ENCODE results near the gene ADAP1. TPM values are rescaled to one million over a fixed set of nuclear protein-coding genes. Genes with fewer than 3 reads are reported as not detected.

Gene ADAP1
- total and polyA plus RNA-seq, 2 of the 8 experiments (the other 6 are each of a cell fraction or from before 2014, with no cell fraction given), result 5.8 to 6.1 TPM

GRCh38 chr7:924541-925231 is 29.8 kb downstream of the ADAP1 start:
- CTCF ChIA-PET (ENCODE audit: partially characterized antibody), result no interaction called here
- no peak for FAIRE-seq

More at GRCh38 chr7:924541-925231, 29.8 kb downstream of the ADAP1 start:
- no peak overlapping the region for H3K9ac ChIP-seq (replicated peaks in 1 of 4; ENCODE audit: extremely low read depth in 1 of 4, low read depth in 3 of 4, low read length in 3 of 4)
- H4K8ac ChIP-seq (ENCODE audit: extremely low read depth, insufficient read depth, low read length), result no peak overlapping the region
- no peak overlapping the region for H3K18ac ChIP-seq (ENCODE audit: extremely low read depth, low read length)
- TF ChIP-seq NRF1 (IDR thresholded peaks at IDR 0.05; ENCODE audit: low read depth, low read length) (no peak), KDM5A (IDR thresholded peaks at IDR 0.05; ENCODE audit: low read length) (no peak), BCL11A (IDR thresholded peaks at IDR 0.05; ENCODE audit: low read depth in 2 of 2, low read length in 2 of 2) (no peak), POLR2AphosphoS5 (IDR thresholded peaks at IDR 0.05; ENCODE audit: low read depth, low read length) (no peak), EP300 (IDR thresholded peaks at IDR 0.05; ENCODE audit: borderline replicate concordance in 1 of 2, low read depth in 2 of 2, low read length in 2 of 2) (no peak)
- POLR2A ChIA-PET (ENCODE audit: partially characterized antibody), result interaction anchor here (1.3 kb wide), 1 partner anchor 48 kb away, joined by 3 read pairs; the partner anchor contains the start of gene GET4
- H3K27ac ChIP-seq (ENCODE audit: low read depth, low read length), result no peak overlapping the region
- H3K14ac ChIP-seq (ENCODE audit: insufficient read length), result no peak overlapping the region
- no peak overlapping the region for H2BK15ac ChIP-seq (ENCODE audit: low read length)
- no peak overlapping the region for H3K23ac ChIP-seq (ENCODE audit: insufficient read length)
- no peaks in the 10 kb centered on the region for H3K23me2 ChIP-seq (ENCODE audit: low read depth, low read length)
- H2AK5ac ChIP-seq (ENCODE audit: low read depth, low read length), result no peak overlapping the region
- DNase-seq (ENCODE audit: low read depth in 1 of 2, low spot score in 2 of 2), result no peak
- H3K4ac ChIP-seq (replicated peaks; ENCODE audit: insufficient read length, low read depth, low read length), result no peak overlapping the region
- no peak overlapping the region for H4K91ac ChIP-seq (replicated peaks; ENCODE audit: insufficient read length, low read length)
- no peak overlapping the region for H3K56ac ChIP-seq (replicated peaks; ENCODE audit: insufficient read length, low read depth, low read length)
- H3K36me3 ChIP-seq (ENCODE audit: control insufficient read depth in 2 of 4, insufficient read depth in 4 of 4, low read length in 3 of 4), result no peaks in the 10 kb centered on the region
- H3K27me3 ChIP-seq (replicated peaks in 1 of 4; ENCODE audit: control insufficient read depth in 3 of 4, extremely low read depth in 1 of 4, insufficient read depth in 3 of 4, low read length in 3 of 4), result no peaks in the 10 kb centered on the region
- H4K20me1 ChIP-seq (replicated peaks in 1 of 2; ENCODE audit: control insufficient read depth in 1 of 2, insufficient read depth in 2 of 2, low read length in 2 of 2), result no peaks in the 10 kb centered on the region
- H2AFZ ChIP-seq (ENCODE audit: low read length), result no peak overlapping the region
- H2BK5ac ChIP-seq (ENCODE audit: low read depth, low read length), result no peak overlapping the region
- H2BK12ac ChIP-seq (ENCODE audit: low read depth, low read length), result no peak overlapping the region
- H2BK20ac ChIP-seq (ENCODE audit: low read length), result no peak overlapping the region
- no peak overlapping the region for H3K4me3 ChIP-seq (ENCODE audit: extremely low read depth in 1 of 4, insufficient read depth in 2 of 4, low read depth in 3 of 4, low read length in 4 of 4)
- H3K4me2 ChIP-seq (ENCODE audit: insufficient read depth in 1 of 2, low read depth in 2 of 2, low read length in 2 of 2), result no peak overlapping the region
- H3K9me3 ChIP-seq (ENCODE audit: insufficient read depth in 2 of 2, low read depth in 1 of 2, low read length in 1 of 2), result no peaks in the 10 kb centered on the region
- H2BK120ac ChIP-seq (replicated peaks; ENCODE audit: low read depth, low read length), result no peak overlapping the region
- H3K79me2 ChIP-seq (ENCODE audit: control insufficient read depth in 1 of 2, insufficient read depth in 2 of 2, low read length in 2 of 2), result no peaks in the 10 kb centered on the region
- no peak overlapping the region for H4K5ac ChIP-seq (ENCODE audit: insufficient read length, low read depth, low read length)
- no peaks in the 10 kb centered on the region for H3K79me1 ChIP-seq (ENCODE audit: low read depth, low read length)
- H3K4me1 ChIP-seq (replicated peaks in 1 of 4; ENCODE audit: control insufficient read depth in 3 of 4, insufficient read depth in 4 of 4, low read length in 3 of 4), result peaks cover 0 to 8% (median 0%) of the 10 kb centered on the region in 4 experiments; a peak in 2 of 7 replicates
- 92% methylated on average over 18 of the region's 24 CpGs; no CpG with 5 or more reads in 1 of the 2 experiments for WGBS, 2 experiments (ENCODE audit: extremely low coverage in 1 of 2, insufficient coverage in 1 of 2, insufficient read length in 1 of 2, insufficient replicate concordance in 2 of 2, low coverage in 1 of 2, low lambda C conversion rate in 2 of 2, missing lambda C conversion rate in 1 of 2)
